GM19328 (cell line): ENCODE measurements around the gene GNG7.

Experiments
- ATAC-seq: cut with Tn5 transposase; IDR thresholded peaks from one replicate; pipeline ENCODE4 v1.9.1; 2021; ENCODE audit warnings: mild to moderate bottlenecking, moderate library complexity; ENCODE audit not compliant: unreplicated experiment

The GNG7 gene

GRCh38 chr19:2726904-2727639 lies 24.6 kb upstream of the GNG7 start:
- no peak for ATAC-seq

- no peak for ATAC-seq
Observed at GRCh38 chr19:2726160-2726855, 23.8 kb upstream of the GNG7 start.

GRCh38 chr19:2724148-2724557 lies 21.7 kb upstream of the GNG7 start:
- ATAC-seq: no peak

GRCh38 chr19:2723747-2724146 lies 21.3 kb upstream of the GNG7 start:
- no peak for ATAC-seq

GRCh38 chr19:2723345-2723715 lies 20.8 kb upstream of the GNG7 start:
- no peak for ATAC-seq

GRCh38 chr19:2722541-2723344 lies 20.2 kb upstream of the GNG7 start:
- ATAC-seq: no peak

GRCh38 chr19:2721570-2722540 lies 19.4 kb upstream of the GNG7 start:
- no peak for ATAC-seq

- ATAC-seq: no peak
Observed at GRCh38 chr19:2720777-2721569, 18.5 kb upstream of the GNG7 start, which contains the start of gene DIRAS1. DIRAS1 (minus strand) TSS chr19:2721372; CDS start chr19:2717806, 3,566 bp downstream.

GRCh38 chr19:2719920-2720776 lies 17.7 kb upstream of the GNG7 start:
- ATAC-seq: no peak

GRCh38 chr19:2719232-2719735 lies 16.8 kb upstream of the GNG7 start:
- no peak for ATAC-seq

- ATAC-seq: no peak
Observed at GRCh38 chr19:2717638-2718541, 15.4 kb upstream of the GNG7 start.

GRCh38 chr19:2716722-2717637 lies 14.5 kb upstream of the GNG7 start:
- ATAC-seq: no peak

- no peak for ATAC-seq
Observed at GRCh38 chr19:2716275-2716650, 13.8 kb upstream of the GNG7 start.

GRCh38 chr19:2715470-2716274 lies 13.2 kb upstream of the GNG7 start:
- ATAC-seq: no peak

- ATAC-seq: no peak
Observed at GRCh38 chr19:2714531-2715269, 12.2 kb upstream of the GNG7 start.
